ENCODE results near the gene FGD3.

- TF ChIP-seq ZNF274 (IDR thresholded peaks at IDR 0.05; ENCODE audit: low read depth, low read length) (no peak), YY1 (IDR thresholded peaks at IDR 0.05; ENCODE audit: insufficient read depth, insufficient read length) (no peak), SUZ12 (IDR thresholded peaks at IDR 0.05; ENCODE audit: extremely low read depth, insufficient read depth, insufficient read length) (no peak)
Observed at GRCh38 chr9:93048566-93049448, 101.5 kb downstream of the FGD3 start.
